B cell (primary cell): ENCODE measurements around the gene RARS1. TPM values are rescaled to one million over a fixed set of nuclear protein-coding genes. Genes with fewer than 3 reads are reported as not detected.

Source experiments
- ATAC-seq: fragments of 200-7000 bp; cut with Tn5 transposase; one replicate; pipeline ENCODE4 v1.10.0; 2021; ENCODE audit warnings: low read depth, mild to moderate bottlenecking, moderate number of reproducible peaks, moderate library complexity
- CTCF ChIA-PET: fragments of 350-600 bp; sonication (Branson Sonifier 250); formaldehyde crosslinking; loops from one replicate; lab custom pipeline; 2021; ENCODE audit warnings: antibody characterized with exemption, inconsistent platforms; lab: Charles Lee
- POLR2A ChIA-PET: fragments of 350-600 bp; sonication (Branson Sonifier 250); formaldehyde crosslinking; loops from one replicate; lab custom pipeline; 2021; ENCODE audit warnings: antibody characterized with exemption; lab: Charles Lee
- DNase-seq: peaks from one replicate; pipeline ENCODE4 v3.0.0; 2013
- H2AFZ ChIP-seq: 2 replicates; pipeline ENCODE4 v1.6.1; 2012; ENCODE audit warnings: mild to moderate bottlenecking, low read depth, low read length; ENCODE audit not compliant: insufficient read depth, poor library complexity, severe bottlenecking
- H3K27ac ChIP-seq, 2 donors: 1 replicate in 1 of 2; 2 replicates in 1 of 2; pipeline ENCODE4 v1.5.1; 2012 to 2013; ENCODE audit warnings: low read length in 2 of 2, mild to moderate bottlenecking in 2 of 2, moderate library complexity in 1 of 2
- H3K27me3 ChIP-seq, 4 experiments: fragments of 200-600 bp in 1 of 4; sonication (generic) in 1 of 4; replicated peaks in 1 of 4; 1 replicate in 2 of 4; 2 replicates in 2 of 4; pipeline versions ENCODE4 v1.6.1 to v1.7.0; 2013 to 2016; ENCODE audit warnings: low read length in 3 of 4, mild to moderate bottlenecking in 2 of 4, mixed read lengths in 1 of 4, moderate library complexity in 1 of 4; ENCODE audit not compliant: insufficient read depth in 4 of 4, control insufficient read depth in 3 of 4; ENCODE audit errors: control extremely low read depth in 1 of 4
- H3K36me3 ChIP-seq, 2 experiments: replicated peaks in 1 of 2; 1 replicate in 1 of 2; 2 replicates in 1 of 2; pipeline versions ENCODE4 v1.6.1 to v1.7.1; 2013; ENCODE audit warnings: low read length in 1 of 2; ENCODE audit not compliant: insufficient read depth in 2 of 2, control insufficient read depth in 1 of 2; ENCODE audit errors: control extremely low read depth in 1 of 2, extremely low read depth in 1 of 2
- H3K4me1 ChIP-seq, 2 donors: fragments of 200-600 bp in 1 of 2; sonication (generic) in 1 of 2; 1 replicate in 1 of 2; 2 replicates in 1 of 2; pipeline versions ENCODE4 v1.5.1 to v1.6.1; 2013 to 2017; ENCODE audit warnings: low read length in 2 of 2; ENCODE audit not compliant: control insufficient read depth in 2 of 2, insufficient read depth in 2 of 2
- H3K4me2 ChIP-seq: replicated peaks from 2 replicates; pipeline ENCODE3; 2012; ENCODE audit warnings: mild to moderate bottlenecking, low read depth, low read length; ENCODE audit not compliant: poor library complexity, severe bottlenecking
- H3K4me3 ChIP-seq, 5 experiments: fragments of 200-600 bp in 1 of 5; sonication (generic) in 1 of 5; 1 replicate in 3 of 5; 2 replicates in 2 of 5; pipeline versions ENCODE4 v1.5.1 to v1.7.0; 2011 to 2016; ENCODE audit warnings: low read length in 4 of 5, mild to moderate bottlenecking in 4 of 5, low read depth in 2 of 5, control low read depth in 1 of 5, moderate library complexity in 1 of 5; ENCODE audit not compliant: insufficient read depth in 1 of 5; ENCODE audit errors: control extremely low read depth in 1 of 5, extremely low read depth in 1 of 5
- H3K79me2 ChIP-seq: fragments of 200-600 bp; sonication (generic); one replicate; pipeline ENCODE4 v1.6.0; 2016; ENCODE audit warnings: low read length; ENCODE audit not compliant: control insufficient read depth, insufficient read depth
- H3K9ac ChIP-seq: fragments of 200-600 bp; sonication (generic); 2 replicates; pipeline ENCODE4 v1.6.1; 2017; ENCODE audit warnings: mild to moderate bottlenecking, low read length, moderate library complexity
- H3K9me3 ChIP-seq, 3 donors: one replicate each; pipeline versions ENCODE4 v1.6.1 to v1.7.1; 2013; ENCODE audit warnings: low read length in 2 of 3; ENCODE audit not compliant: control insufficient read depth in 2 of 3, insufficient read depth in 1 of 3; ENCODE audit errors: control extremely low read depth in 1 of 3
- H4K20me1 ChIP-seq: 2 replicates; pipeline ENCODE4 v1.6.0; 2012; ENCODE audit warnings: mild to moderate bottlenecking, low read length; ENCODE audit not compliant: insufficient read depth, control insufficient read depth, poor library complexity, severe bottlenecking
- H3K27ac Mint-ChIP-seq: one replicate; pipeline ENCODE4 v1.8.0; 2021; ENCODE audit warnings: mixed read lengths
- H3K27me3 Mint-ChIP-seq: one replicate; pipeline ENCODE4 v1.8.0; 2021; ENCODE audit warnings: mixed read lengths
- H3K4me1 Mint-ChIP-seq: one replicate; pipeline ENCODE4 v1.8.0; 2021; ENCODE audit warnings: mixed read lengths
- H3K4me3 Mint-ChIP-seq: one replicate; pipeline ENCODE4 v1.8.0; 2021; ENCODE audit warnings: mixed read lengths
- H3K9me3 Mint-ChIP-seq: one replicate; pipeline ENCODE4 v1.8.0; 2022; ENCODE audit warnings: mixed read lengths; ENCODE audit not compliant: insufficient read depth
- EZH2 ChIP-seq: IDR thresholded peaks from 2 replicates; pipeline ENCODE4 v1.6.1; 2012; ENCODE audit warnings: borderline replicate concordance, low read depth, mild to moderate bottlenecking, moderate library complexity, low read length; ENCODE audit not compliant: insufficient read depth, poor library complexity, severe bottlenecking
- WGBS: methylation state at CpG from one replicate; pipeline ENCODE4 v1.1.5; 2013; ENCODE audit warnings: missing lambda C conversion rate; ENCODE audit not compliant: insufficient coverage; 5-methylcytosine and 5-hydroxymethylcytosine counted together
- intact Hi-C: fragments of 100-400 bp; cut with micrococcal nuclease; formaldehyde crosslinking; loops from one replicate; pipeline ENCODE4 v1.10.0; 2022
- polyA plus RNA-seq: library from polyadenylated mRNA; depleted of rRNA; stranded (reverse); fragments of >200 nt; gene quantifications from 2 replicates; pipeline ENCODE4 v1.2.3, GENCODE V29; 2012
- total RNA-seq, 2 donors: library from RNA; stranded (reverse); fragments of 120-200 nt in 1 of 2; gene quantifications; 1 replicate in 1 of 2; 2 replicates in 1 of 2; pipeline versions ENCODE4 v1.2.3 to v1.2.4, GENCODE V29; 2013 to 2022
- TF ChIP-seq, protein P1 (sequence below): fragments of 200-600 bp; IDR thresholded peaks from one replicate; pipeline ENCODE4 v1.8.0; 2022; ENCODE audit warnings: antibody characterized with exemption, mild to moderate bottlenecking

The RARS1 gene
- total and polyA plus RNA-seq, 2 donors (not counting 1 experiment from before 2014, with no cell fraction given) = 12.9 to 69.4 TPM

DNA sequence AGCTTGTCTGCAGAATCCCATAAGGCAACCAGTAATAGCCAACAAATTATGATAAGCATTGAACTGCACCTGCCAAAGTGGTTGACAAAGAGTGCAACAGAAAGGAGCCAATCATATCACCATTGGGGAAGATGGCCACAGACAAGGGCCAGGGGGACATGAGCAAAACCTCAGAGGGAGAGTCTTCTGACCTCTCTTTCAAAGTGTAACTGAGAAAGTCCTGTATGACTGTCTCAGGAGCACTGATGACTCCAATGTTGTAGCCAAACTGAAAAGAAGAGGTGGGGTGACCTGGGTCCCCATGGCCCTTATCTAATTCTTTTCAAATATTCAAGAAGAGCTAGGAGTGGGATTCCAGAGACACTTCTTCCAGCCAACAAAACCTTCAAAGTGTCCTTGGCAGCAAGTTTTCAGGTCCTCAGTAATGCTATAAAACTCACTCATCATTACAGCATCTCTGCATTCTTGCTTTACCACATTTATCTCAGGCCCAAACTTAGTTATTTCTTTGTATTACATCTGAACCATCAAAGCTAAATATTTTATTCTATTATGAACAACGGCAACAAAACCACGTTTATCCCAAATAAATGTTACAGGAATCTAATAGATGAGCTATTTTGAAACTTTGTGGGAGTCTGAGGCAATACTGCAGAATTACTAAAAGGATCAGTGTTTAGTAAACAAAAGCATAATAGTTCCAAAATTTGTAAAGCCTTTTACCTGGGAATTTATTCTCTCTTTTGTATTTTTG lies 67.3 kb downstream of the RARS1 start:
- H3K4me3 ChIP-seq = no peak overlapping the region
- no peak overlapping the region for H3K27ac ChIP-seq
- no peak overlapping the region for H3K9ac ChIP-seq
- H3K4me2 ChIP-seq = no peak overlapping the region
- intact Hi-C loops = no loop called here
- H3K27me3 ChIP-seq = no peaks in the 10 kb centered on the region
- no peak for ATAC-seq
- no peaks in the 10 kb centered on the region for H3K4me1 ChIP-seq
- DNase-seq = no peak
- no peak overlapping the region for H3K27ac Mint-ChIP-seq
- H2AFZ ChIP-seq = no peak overlapping the region
- CTCF ChIA-PET = no interaction called here
- H3K4me3 Mint-ChIP-seq = no peak overlapping the region
- H3K36me3 ChIP-seq = peaks cover 12 to 44% of the 10 kb centered on the region in 2 experiments
- no peaks in the 10 kb centered on the region for H3K4me1 Mint-ChIP-seq
- no CpG with 5 or more reads among the region's 2 CpGs for WGBS
- peaks cover 4% of the 10 kb centered on the region for H3K79me2 ChIP-seq
- peaks cover 16% of the 10 kb centered on the region for H4K20me1 ChIP-seq
- H3K27me3 Mint-ChIP-seq = no peaks in the 10 kb centered on the region
- POLR2A ChIA-PET = no interaction called here
- TF ChIP-seq EZH2 = no peak
- TF ChIP-seq, protein P1, sequence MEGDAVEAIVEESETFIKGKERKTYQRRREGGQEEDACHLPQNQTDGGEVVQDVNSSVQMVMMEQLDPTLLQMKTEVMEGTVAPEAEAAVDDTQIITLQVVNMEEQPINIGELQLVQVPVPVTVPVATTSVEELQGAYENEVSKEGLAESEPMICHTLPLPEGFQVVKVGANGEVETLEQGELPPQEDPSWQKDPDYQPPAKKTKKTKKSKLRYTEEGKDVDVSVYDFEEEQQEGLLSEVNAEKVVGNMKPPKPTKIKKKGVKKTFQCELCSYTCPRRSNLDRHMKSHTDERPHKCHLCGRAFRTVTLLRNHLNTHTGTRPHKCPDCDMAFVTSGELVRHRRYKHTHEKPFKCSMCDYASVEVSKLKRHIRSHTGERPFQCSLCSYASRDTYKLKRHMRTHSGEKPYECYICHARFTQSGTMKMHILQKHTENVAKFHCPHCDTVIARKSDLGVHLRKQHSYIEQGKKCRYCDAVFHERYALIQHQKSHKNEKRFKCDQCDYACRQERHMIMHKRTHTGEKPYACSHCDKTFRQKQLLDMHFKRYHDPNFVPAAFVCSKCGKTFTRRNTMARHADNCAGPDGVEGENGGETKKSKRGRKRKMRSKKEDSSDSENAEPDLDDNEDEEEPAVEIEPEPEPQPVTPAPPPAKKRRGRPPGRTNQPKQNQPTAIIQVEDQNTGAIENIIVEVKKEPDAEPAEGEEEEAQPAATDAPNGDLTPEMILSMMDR = no peak
- no peaks in the 10 kb centered on the region for H3K9me3 ChIP-seq
- no peaks in the 10 kb centered on the region for H3K9me3 Mint-ChIP-seq

DNA sequence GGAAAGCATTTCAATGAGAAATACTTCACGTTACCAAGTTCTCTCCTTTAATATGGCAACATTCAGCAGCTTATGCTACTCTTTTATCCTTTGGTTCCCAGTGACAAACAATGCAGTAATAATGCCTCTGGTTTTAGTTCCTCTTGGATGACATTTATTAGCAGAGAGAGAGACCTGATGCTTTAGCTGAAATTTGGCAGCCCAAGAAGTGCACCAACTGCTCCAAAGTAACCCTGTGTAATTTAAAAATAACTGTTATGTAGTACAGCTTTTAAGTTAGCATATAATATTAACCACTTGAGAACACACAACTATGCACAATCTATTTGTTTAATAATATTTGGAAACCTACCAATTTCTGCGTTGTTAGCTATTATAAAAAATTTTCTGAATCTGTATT lies 71.1 kb downstream of the RARS1 start:
- Histone ChIP-seq H3K9me3 (no peaks in the 10 kb centered on the region), H3K27ac (no peak overlapping the region), H3K27me3 (no peaks in the 10 kb centered on the region), H3K4me3 (no peak overlapping the region), H3K79me2 (peaks cover 6% of the 10 kb centered on the region), H4K20me1 (peaks cover 20% of the 10 kb centered on the region), H3K9ac (no peak overlapping the region), H3K4me1 (no peaks in the 10 kb centered on the region), H3K36me3 (peaks cover 22 to 57% of the 10 kb centered on the region in 2 experiments), H2AFZ (no peak overlapping the region), H3K4me2 (no peak overlapping the region)
- Mint-ChIP-seq H3K27me3 (no peaks in the 10 kb centered on the region), H3K4me3 (no peak overlapping the region), H3K9me3 (no peaks in the 10 kb centered on the region), H3K27ac (no peak overlapping the region), H3K4me1 (no peaks in the 10 kb centered on the region)
- no CpG with 5 or more reads among the region's 2 CpGs for WGBS
- ChIA-PET CTCF (no interaction called here), POLR2A (no interaction called here)
- no peak for TF ChIP-seq EZH2
- TF ChIP-seq, protein P1 = no peak
- no peak for ATAC-seq
- intact Hi-C loops = no loop called here
- no peak for DNase-seq
